A549 (cell line): Measurements from ENCODE around the gene IDI1.

Experiments
- CEBPB ChIP-seq, 2 experiments: fragments of >200 bp in 1 of 2; sonication (Bioruptor Twin) in 1 of 2; formaldehyde crosslinking in 1 of 2; IDR thresholded peaks; 2 replicates each; pipeline ENCODE4 v1.6.1; 2012 to 2016
- EP300 ChIP-seq, 2 experiments: fragments of >200 bp; sonication (Bioruptor Twin); formaldehyde crosslinking; IDR thresholded peaks; 2 replicates in 1 of 2; 3 replicates in 1 of 2; pipeline ENCODE4 v1.6.1; 2016 to 2017
- JUNB ChIP-seq: fragments of >200 bp; sonication (Bioruptor Twin); formaldehyde crosslinking; IDR thresholded peaks from 2 replicates; pipeline ENCODE4 v1.6.1; 2016
- MAFK ChIP-seq: fragments of 450-650 bp; IDR thresholded peaks from 2 replicates; pipeline ENCODE4 v1.6.1; 2014; ENCODE audit not compliant: partially characterized antibody
- NFE2L2 ChIP-seq: fragments of 150-350 bp; conservative IDR thresholded peaks from 2 replicates; pipeline ENCODE4 v1.6.1; 2014; ENCODE audit warnings: low read length
- POLR2A ChIP-seq: IDR thresholded peaks from 2 replicates; pipeline ENCODE4 v1.6.1; 2012; ENCODE audit warnings: mild to moderate bottlenecking, low read length
- RCOR1 ChIP-seq: fragments of 150-350 bp; IDR thresholded peaks from 2 replicates; pipeline ENCODE4 v1.6.1; 2014; ENCODE audit warnings: antibody characterized with exemption, low read length, low read depth
- RNF2 ChIP-seq: fragments of 200-600 bp; sonication (generic); IDR thresholded peaks from 2 replicates; pipeline ENCODE4 v1.6.1; 2016; ENCODE audit warnings: low read depth, mild to moderate bottlenecking, antibody characterized with exemption, moderate library complexity, borderline replicate concordance
- TF ChIP-seq, protein P1 (sequence below): fragments of >200 bp; sonication (Bioruptor Twin); formaldehyde crosslinking; IDR thresholded peaks from 3 replicates; pipeline ENCODE4 v1.5.1; 2016
- TF ChIP-seq, protein P2 (sequence below): fragments of 450-650 bp; IDR thresholded peaks from 2 replicates; pipeline ENCODE4 v1.6.1; 2014; ENCODE audit warnings: antibody characterized with exemption

DNA sequence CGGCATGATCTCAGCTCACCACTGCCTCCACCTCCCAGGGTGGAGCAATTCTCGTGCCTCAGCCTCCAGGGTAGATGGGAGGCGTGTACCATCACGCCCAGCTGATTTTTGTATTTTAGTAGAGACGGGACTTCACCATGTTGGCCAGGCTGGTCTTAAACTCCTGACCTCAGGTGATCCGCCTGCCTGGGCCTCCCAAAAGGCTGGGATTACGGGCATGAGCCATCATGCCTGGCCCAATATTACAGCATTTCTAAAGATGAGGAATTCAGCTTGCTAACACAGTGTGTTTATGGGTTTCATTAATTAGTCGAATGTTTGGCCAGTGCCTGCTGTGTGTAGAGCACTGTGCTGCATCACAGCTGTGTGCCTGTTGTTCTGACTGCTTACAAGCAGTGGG lies 11.0 kb upstream of the IDI1 start:
- no peak for TF ChIP-seq CEBPB (IDR thresholded peaks at IDR 0.05)
- no peak for TF ChIP-seq JUNB
- TF ChIP-seq RNF2 = no peak
- TF ChIP-seq, protein P1, sequence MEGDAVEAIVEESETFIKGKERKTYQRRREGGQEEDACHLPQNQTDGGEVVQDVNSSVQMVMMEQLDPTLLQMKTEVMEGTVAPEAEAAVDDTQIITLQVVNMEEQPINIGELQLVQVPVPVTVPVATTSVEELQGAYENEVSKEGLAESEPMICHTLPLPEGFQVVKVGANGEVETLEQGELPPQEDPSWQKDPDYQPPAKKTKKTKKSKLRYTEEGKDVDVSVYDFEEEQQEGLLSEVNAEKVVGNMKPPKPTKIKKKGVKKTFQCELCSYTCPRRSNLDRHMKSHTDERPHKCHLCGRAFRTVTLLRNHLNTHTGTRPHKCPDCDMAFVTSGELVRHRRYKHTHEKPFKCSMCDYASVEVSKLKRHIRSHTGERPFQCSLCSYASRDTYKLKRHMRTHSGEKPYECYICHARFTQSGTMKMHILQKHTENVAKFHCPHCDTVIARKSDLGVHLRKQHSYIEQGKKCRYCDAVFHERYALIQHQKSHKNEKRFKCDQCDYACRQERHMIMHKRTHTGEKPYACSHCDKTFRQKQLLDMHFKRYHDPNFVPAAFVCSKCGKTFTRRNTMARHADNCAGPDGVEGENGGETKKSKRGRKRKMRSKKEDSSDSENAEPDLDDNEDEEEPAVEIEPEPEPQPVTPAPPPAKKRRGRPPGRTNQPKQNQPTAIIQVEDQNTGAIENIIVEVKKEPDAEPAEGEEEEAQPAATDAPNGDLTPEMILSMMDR = no peak
- no peak for TF ChIP-seq MAFK
- no peak for TF ChIP-seq POLR2A
- no peak for TF ChIP-seq NFE2L2
- TF ChIP-seq, protein P2, sequence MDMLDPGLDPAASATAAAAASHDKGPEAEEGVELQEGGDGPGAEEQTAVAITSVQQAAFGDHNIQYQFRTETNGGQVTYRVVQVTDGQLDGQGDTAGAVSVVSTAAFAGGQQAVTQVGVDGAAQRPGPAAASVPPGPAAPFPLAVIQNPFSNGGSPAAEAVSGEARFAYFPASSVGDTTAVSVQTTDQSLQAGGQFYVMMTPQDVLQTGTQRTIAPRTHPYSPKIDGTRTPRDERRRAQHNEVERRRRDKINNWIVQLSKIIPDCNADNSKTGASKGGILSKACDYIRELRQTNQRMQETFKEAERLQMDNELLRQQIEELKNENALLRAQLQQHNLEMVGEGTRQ = no peak
- no peak for TF ChIP-seq EP300 (IDR thresholded peaks at IDR 0.05)
- TF ChIP-seq RCOR1 = no peak
